Central memory CD4-positive, alpha-beta T cell (primary cell): Measurements from ENCODE around the gene PACC1.
A peak's percentile ranks its signal among the peaks of the same experiment; 100 is the strongest.
"Not testable (repeated sequence)": the region's sequence is repeated elsewhere in the genome, so short reads cannot be mapped to it uniquely, and the experiment has no call there.

ENCODE experiments used
- DNase-seq: peaks from one replicate; pipeline ENCODE4 v3.0.0; 2022

Gene PACC1

DNA sequence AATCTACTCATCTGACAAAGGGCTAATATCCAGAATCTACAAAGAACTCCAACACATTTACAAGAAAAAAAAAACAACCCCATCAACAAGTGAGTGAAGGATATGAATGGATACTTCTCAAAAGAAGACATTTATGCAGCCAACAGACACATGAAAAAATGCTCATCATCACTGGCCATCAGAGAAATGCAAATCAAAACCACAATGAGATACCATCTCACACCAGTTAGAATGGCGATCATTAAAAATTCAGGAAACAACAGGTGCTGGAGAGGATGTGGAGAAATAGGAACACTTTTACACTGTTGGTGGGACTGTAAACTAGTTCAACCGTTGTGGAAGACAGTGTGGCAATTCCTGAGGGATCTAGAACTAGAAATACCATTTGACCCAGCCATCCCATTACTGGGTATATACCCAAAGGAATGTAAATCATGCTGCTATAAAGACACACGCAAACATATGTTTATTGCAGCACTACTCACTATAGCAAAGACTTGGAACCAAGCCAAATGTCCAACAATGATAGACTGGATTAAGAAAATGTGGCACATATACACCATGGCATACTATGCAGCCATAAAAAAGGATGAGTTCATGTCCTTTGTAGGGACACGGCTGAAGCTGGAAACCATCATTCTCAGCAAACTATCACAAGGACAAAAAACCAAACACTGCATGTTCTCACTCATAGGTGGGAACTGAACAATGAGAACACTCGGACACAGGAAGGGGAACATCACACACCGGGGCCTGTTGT is 18.8 kb downstream of the PACC1 start:
- DNase-seq = not testable (repeated sequence)

DNA sequence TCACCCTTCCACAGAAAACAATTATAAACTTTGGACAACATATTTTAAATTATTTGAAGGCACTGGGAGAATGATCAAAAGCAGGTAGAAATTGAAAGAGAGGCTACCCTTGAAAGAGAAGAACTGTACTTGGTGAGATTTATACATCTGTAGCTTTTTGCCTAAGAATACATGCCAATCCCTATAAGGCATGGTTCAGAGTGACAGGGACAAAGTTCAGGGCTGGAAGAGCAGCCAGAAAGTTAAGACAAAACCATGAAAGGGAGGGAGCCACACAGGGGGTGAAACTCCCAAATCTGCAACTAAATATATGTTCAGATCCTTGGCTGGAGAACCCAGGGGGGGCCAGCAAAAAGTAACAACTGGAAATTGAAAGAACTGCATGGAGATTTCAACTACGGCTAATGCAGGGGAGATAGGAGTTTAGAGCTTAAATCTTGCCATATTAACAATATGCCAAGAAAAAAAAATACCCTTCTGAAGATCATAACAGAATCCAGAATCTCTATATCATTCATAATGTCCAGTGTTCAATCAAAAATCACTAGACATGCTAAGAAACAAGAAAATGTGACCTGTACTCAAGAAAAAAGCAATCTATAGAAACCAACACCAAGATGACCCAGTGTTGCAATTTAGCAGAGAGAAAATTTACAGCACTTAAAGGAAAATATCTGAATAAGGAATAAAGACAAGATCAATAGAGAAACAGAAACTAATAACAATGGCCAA is 25.5 kb downstream of the PACC1 start:
- DNase-seq = no peak

DNA sequence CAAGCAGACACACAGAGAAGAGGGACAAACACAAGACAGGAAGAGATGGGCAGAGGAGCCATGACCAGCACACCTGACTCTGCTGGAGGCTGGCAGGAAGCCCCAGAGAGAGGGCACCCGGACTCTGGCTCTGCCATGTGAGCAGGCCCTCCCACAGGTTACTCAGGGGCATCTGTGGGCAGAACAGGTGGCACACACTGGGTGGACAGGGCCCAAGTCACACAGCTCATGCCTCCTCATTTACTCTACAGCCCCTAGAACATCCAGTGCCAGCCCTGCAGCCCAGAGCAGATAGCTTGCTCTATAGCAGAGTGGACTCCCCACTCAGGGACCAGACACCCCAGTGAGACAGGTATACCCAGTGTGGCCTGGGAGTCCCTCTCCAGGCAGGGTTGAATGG is 28.7 kb downstream of the PACC1 start:
- DNase-seq = no peak

DNA sequence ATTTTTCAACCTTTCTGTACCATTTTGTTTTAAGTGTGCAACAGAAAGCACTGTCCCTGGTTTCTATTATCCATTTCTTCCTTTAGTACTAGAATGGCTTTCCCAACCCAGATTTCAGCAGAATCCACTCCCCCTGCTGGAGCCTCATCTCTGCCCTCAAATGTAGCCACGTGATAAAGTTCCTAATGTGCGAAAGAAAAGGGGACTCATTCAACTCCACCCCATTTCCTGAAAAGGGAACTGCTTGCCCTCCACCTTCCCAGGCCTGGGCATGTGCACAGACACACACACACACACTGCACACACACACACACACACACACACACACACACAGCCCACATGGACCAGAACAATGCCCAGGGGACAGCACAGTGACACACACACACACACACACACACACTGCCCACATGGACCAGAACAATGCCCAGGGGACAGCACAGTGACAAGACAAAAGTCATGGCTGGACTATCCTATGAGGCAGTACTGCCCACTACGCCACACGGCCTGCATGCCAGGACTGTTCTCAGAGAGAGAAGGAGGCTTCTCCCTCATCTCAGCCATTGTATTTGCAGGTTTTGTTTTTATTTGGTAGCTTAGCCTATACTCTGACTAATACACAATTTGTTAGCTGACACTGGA is 33.2 kb downstream of the PACC1 start:
- no peak for DNase-seq

DNA sequence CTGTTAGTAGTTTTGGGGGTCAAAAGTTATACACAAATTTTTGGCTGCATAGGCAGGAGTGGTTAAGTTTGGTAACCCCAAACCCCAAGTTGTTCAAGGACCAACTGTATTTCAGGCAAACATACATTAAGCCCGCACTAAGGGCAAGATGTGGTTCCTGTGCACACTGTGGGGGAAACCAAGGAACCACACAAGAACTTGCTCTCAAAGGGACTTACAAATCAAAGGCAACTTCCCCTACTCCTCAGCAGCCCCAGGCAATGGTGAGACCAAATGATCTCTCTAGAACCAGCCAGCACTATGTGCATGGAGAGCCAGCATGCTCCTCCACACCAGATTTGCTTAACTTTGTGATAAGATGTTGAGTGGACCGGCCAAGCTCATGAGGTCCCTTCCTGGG is 35.3 kb downstream of the PACC1 start:
- no peak for DNase-seq

DNA sequence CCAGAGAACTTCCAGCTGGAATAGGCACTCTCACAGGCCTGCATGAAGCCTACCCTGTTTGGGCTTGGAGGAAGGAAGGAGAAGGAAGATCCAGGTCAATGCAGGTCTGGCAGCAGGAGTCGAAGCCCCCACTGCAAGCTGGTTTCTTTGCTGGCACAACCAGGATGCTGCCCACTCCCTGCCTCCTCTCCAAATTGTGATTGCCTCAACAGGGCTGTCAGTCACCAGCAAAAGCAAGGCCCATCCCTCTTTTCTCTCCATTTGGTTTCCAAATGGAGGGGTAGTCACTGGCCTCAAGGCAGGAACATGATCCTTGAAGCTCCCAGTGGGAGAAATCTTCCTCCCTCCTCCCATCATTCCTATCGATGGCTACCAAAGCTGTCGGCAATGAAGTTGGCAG is 37.0 kb downstream of the PACC1 start:
- DNase-seq = no peak

DNA sequence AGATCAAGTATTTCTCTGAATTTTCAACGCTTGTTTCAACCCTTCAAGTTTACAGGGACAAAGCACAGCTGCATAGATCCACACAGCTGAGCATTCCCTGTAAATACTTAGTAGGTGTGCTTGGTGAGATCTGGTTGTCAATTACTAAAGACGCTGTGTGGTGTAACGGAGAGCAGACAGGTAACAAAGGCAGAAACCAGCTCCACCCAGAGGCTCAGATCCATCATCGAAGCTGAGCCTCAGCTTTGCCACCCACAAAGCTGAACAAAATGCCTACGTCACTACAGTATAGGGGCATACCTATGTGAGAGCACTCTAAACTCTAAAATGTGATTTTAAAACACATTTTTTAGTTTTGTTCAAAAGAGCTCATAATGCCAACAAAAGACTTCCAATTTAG is 38.7 kb downstream of the PACC1 start:
- no peak for DNase-seq

DNA sequence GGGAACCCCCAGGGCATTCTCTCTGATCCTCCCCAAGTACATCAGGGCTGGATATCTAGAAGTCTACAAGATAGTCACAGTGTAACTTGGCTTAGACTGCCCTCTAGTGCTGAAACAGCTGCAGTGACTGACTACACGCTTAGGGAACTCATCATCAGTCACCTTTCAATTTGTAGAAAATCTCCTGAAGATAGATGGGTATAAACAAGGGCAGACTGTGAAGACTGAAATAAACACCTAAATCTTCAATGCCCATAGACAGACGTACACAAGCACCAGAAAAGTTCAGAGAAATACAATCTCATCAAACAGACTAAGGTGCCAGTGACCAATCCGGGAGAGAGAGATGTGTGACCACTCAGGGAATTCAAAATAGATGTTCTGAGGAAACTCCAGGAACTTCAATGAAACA is 46.6 kb downstream of the PACC1 start:
- peak; percentile 56 for DNase-seq

DNA sequence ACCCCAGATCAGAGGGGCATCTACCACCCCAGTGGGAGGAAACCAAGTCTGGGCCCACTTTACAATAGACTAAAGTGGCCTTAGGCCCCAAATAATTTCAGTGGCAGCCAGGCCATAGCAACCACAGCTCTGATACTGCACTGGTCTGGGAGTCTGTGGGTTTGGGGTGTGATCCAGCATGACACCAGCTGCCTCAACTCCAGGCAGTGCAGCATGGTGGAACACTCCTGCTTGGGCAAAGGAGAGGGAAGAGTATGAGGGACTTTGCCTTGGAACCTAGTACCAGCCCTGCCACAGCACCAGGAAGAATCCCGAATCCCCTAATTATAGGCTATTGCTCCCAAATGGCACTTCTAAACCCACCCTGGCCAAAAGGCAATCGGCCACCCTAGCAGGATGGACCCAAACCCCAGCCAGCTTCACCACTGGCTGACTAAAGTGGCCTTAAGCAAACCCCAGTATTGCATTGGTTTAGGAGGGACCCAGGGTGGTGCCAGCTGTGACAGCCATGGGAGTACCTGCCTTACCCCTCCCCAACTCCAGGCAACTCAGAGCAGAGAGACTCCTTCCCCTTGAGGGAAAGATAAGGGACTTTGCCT is 47.1 kb downstream of the PACC1 start:
- DNase-seq = no peak

DNA sequence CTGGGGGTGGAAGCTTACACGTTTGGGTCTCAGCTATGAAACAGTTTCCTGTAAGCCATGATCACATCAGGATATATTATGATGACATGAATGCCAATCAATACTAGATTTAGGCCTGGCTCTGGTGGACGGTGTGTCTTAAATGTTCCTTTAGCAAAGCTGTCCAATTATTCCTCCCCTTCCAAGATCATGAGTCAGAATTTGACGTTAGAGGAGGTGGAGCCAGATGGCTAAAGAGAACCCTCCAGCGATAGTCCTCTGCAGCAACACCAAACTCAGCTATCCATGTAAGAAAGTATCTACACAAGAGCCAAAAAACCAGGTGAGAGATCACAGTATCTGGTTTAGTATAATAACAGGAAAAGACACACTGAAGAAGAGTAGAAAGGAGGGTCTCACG is 47.8 kb downstream of the PACC1 start:
- DNase-seq = no peak

DNA sequence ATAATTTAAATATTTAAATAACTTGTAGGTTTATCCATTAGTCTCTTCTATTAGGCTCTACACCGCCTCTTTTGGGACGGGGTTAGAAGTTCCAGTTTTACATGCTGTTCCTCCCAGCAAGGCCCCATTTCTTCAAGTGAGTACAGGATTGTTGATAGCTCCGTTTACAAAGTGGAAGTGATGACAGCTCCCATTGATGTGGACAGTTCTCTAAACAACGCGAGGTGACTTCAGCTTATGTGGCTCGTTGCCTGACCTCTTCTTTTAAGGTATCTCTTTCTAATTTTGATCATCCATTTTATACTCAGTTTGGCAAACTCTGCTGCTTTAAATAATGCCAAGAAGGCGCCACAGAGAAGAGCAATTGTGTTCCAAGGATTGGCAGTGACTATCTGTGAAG is 49.7 kb downstream of the PACC1 start:
- DNase-seq = no peak

DNA sequence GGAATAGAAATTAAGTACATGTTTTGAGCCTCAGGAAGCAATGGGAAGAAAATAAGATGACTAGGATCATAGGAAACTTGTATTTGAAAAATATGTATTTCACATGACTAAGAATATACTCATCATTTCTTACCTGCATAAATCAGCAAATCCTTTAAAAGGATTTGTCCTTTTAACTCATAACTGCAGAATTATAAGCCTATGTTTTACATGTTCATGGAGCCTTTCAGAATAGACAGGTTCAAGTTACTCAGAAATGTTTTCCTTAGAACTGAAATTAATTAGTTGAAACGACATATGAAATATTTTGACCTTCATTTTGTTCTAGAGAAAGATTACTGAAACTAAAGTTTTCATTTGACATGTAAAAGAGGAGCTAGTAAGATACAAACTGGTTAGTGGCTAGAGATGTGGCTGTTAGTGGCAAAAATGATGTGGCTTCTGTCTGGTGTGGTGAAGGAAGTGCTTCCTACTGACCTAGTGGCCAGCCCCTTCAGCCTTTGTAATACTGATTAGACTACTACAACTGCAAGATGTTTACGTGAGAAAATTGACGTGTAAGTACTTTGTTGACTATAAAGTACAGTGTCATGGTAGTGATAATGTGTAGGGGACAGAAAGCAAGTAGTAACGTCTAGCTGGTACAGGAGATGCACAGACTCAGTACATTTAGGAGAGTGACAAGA is 54.7 kb downstream of the PACC1 start:
- DNase-seq = no peak

DNA sequence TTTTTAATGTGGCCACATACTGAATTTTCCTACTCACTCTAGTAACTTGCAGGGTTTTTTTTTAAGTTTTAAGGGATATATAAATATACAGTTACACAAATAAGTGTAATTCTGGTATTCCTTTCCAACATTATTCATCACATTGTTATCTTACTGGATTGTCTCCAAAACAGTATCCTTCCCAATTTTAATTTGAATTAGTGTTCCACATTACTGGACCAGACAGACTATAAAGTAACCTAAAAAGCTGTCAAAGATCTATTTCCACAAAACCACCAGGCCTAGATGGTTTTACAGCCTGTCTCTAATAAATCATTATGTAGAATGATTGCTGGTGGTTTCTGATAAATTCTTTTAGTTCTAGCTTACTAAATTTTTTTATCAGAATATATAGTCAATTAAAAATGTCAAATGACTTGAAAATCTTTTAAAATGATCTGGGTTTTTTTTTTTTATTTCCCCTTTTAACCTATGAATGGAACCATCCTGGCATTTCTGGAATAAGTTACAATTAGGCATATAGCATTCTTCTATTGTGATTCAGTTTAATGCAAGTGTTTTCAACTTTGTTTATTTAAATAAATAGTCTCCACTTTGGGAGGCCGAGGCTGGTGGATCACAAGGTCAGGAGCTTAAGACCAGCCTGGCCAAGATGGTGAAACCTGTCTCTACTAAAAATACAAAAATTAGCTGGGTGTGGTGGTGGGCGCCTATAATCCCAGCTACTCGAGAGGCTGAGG is 59.3 kb downstream of the PACC1 start:
- DNase-seq = no peak

DNA sequence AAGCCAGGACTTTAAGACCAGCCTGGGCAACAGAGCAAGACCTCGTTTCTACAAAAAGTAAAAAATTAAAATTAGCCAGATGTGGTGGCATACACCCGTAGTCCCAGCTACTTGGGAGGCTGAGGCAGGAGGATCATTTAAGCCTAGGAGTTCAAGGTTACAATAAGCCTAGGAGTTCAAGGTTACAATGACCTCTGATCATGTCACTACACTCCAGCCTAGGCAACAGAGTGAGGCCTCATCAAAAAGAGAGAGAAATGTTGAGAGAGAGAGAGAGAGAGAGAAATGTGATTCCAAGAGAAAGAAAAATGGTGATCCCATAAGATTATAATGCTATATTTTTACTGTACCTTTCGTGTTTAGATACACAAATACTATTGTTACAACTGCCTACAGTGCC is 60.2 kb downstream of the PACC1 start:
- DNase-seq = no peak

DNA sequence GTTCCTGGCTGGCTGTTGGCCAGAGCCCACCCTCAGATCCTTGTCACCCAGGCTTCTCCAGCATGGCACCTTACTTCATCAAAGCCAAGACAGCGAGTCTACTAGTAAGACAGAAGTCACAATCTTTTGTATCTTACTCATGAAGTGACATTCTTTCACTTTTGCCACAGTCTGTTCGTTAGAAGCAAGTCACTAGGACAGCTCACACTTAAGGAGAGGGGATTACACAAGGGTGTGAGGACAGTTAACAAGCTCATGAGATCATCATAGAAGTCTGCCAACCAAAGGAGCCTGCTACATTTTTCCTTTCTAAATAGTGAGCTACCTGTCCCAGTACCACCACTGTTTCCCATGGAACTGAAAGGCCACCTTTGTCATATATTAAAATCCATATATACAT is 61.5 kb downstream of the PACC1 start:
- DNase-seq = no peak

DNA sequence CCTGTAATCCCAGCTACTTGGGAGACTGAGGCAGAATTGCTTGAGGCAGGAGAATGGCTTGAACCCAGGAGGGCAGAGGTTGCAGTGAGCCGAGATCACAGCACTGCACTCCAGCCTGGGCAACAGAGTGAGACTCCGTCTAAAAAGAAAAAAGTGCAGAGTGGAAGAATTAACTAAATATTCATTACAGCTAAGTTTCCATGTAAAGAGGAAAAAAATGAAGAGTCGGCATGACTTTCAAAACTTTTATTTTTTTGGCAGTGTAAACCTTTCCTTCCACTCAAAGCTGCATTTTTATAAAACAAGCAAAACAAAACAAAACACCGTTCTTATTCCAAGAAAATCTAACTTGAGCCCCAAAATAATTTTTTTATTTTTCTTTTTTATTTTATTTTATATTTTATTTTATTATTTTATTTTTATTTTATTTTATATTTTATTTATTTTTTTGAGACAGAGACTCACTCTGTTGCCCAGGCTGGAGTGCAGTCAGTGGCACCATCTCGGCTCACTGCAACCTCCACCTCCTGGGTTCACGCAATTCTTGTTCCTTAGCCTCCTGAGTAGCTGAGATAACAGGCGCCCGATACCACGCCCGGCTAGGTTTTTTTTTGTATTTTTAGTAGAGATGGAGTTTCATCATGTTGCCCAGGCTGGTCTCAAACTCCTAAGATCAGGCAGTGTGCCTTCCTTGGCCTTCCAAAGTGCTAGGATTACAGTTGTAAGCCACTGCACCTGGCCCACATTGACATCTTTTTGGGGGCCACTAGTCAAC is 62.9 kb downstream of the PACC1 start:
- no peak for DNase-seq

DNA sequence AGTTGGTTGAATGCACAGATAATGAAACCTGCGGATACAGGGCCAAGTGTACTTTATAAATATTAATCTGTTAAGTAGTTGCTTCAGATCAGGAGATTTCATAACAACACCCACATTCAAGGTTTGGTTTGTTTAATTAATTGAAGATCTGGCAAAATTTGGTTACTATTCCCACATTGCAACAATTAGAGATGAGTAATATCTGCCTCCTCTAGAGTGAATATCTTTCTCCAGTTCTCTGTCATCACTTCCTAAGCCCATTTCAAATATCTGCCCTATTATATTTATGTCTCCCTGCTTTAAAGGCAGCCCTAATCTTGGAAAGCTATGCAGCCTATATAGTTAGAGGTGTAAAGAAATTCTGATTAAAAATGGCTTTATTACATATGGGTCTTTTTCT is 68.1 kb downstream of the PACC1 start:
- no peak for DNase-seq

DNA sequence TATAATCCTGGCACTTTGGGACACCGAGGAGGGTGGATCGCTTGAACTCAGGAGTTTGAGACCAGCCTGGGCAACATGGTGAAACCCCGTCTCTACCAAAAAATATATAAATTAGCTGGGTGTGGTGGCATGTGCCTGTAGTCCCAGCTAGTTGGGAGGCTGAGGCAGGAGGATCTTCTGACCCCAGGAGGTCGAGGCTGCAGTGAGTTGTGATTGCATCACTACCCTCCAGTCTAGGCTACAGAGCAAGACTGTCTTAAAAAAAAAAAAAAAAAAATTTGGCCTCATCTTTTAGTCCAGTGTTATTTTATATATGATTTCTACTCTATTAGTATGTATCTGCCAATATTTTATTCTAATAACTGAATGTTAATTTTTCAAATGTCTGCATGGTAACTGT is 69.8 kb downstream of the PACC1 start:
- DNase-seq = no peak

DNA sequence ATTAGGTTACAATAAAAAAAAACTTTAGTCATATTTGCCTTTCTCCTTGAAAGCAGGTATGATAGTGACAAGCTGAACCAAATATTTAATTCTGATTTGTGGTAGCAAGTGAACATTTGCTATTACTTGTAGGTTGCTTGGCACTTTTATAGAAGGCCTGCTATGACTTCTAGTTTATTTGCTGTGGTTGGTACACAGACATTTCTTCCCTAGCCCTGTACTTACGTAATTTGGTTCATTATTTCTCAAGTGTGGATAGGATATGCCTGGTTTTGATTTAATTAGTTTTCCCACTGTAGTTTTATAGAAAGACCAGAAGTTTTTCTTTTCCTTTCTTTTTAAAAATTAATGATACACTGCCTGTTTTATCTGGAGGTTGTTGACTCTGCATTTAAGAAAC is 73.6 kb downstream of the PACC1 start:
- DNase-seq = no peak

DNA sequence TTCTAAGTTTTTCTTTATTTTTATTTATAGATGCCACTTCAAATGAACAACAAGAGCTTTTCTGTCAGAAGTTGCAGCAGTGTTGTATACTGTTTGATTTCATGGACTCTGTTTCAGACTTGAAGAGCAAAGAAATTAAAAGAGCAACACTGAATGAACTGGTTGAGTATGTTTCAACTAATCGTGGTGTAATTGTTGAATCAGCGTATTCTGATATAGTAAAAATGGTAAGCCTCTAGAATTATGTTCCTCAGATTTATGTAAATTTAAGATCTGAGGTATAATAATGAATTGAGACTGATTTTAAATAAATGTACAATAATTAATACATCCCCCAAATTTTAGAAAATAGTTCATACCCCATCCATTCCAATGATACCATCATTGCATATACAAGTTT is 85.6 kb downstream of the PACC1 start:
- DNase-seq = no peak

DNA sequence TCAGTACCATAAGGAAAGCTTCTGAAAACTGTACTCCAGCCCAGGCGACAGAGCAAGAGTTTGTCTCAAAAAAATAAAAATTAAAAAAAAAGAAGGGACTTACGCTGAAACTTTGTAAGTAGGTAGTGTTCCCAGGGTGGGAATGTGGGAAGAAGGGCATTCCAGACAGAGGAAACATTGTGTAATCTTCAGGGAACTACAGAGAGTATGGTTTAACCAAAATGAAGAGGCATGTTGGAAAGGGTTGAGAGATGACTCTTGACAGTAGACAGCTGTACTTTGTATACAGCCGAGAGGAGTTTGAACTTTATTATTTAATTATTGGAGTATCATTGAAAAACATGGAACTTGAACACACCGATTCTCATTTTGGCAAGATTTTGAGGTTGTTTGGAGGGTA is 86.4 kb downstream of the PACC1 start:
- DNase-seq = no peak

DNA sequence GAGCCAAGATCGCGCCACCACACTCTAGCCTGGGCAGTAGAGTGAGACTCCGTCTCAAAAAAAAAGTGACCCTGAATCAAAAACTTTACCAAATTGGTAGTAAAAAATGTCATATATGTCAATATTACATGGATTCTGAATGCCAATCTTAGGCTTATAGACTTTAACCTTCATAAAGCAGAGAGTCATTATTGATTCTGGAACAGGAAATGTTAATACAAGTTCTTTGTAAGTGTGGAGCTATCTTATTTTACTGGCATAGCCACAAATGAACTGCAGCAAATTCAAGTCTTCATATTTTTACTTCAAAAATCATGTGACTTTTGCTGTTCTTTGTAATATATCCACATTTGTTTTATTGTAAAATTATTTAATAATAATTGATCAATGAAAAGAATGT is 88.1 kb downstream of the PACC1 start:
- DNase-seq = no peak
